Measurements from ENCODE around the gene USP13.

GRCh38 chr3:179743913-179744312, 91.1 kb downstream of the USP13 start:
- TF ChIP-seq CTCF (IDR thresholded peaks at IDR 0.05; ENCODE audit: low read depth, low read length): no peak
- TF ChIP-seq POLR2A (IDR thresholded peaks at IDR 0.05; ENCODE audit: extremely low read depth, insufficient read length): no peak

Measured in NB4 (cell line).